Transverse colon (tissue), 4 donors: ENCODE results near the gene RHOXF2B. TPM values are rescaled to one million over a fixed set of nuclear protein-coding genes. Genes with fewer than 3 reads are reported as not detected.
"Not testable (repeated sequence)": the region's sequence is repeated elsewhere in the genome, so short reads cannot be mapped to it uniquely, and the experiment has no call there.

Experiments
- DNase-seq: peaks from one replicate; pipeline ENCODE4 v3.0.0-alpha.2; 2019
- H3K27ac ChIP-seq, 4 donors: fragments of 200-600 bp; sonication (generic); 2 replicates each; pipeline ENCODE4 v1.5.1; 2016 to 2018; ENCODE audit warnings: inconsistent platforms in 4 of 4
- H3K27me3 ChIP-seq: fragments of 200-600 bp; sonication (generic); 2 replicates; pipeline ENCODE4 v1.5.1; 2017; ENCODE audit warnings: inconsistent platforms
- H3K36me3 ChIP-seq, 4 donors: fragments of 200-600 bp; sonication (generic); 2 replicates each; pipeline ENCODE4 v1.5.1; 2017 to 2019; ENCODE audit warnings: inconsistent platforms in 4 of 4
- H3K4me1 ChIP-seq, 4 donors: fragments of 200-600 bp; sonication (generic); 2 replicates each; pipeline ENCODE4 v1.5.1; 2017 to 2020; ENCODE audit warnings: inconsistent platforms in 4 of 4
- H3K4me3 ChIP-seq, 4 donors: fragments of 200-600 bp; sonication (generic); 1 replicate in 1 of 4; 2 replicates in 3 of 4; pipeline versions ENCODE4 v1.5.1 to v1.6.1; 2017 to 2019; ENCODE audit warnings: inconsistent platforms in 4 of 4
- H3K9me3 ChIP-seq, 2 donors: fragments of 200-600 bp; sonication (generic); 2 replicates each; pipeline ENCODE4 v1.5.1; 2017 to 2019; ENCODE audit warnings: inconsistent platforms in 2 of 2
- EP300 ChIP-seq: sonication (generic); formaldehyde crosslinking; IDR thresholded peaks from one replicate; pipeline ENCODE4 v1.6.1; 2017; ENCODE audit warnings: antibody characterized with exemption, low read depth
- POLR2A ChIP-seq: fragments of 450-650 bp; IDR thresholded peaks from one replicate; pipeline ENCODE4 v1.6.1; 2016; ENCODE audit warnings: antibody characterized with exemption, mild to moderate bottlenecking, moderate library complexity
- POLR2AphosphoS5 ChIP-seq, 3 donors: sonication (generic); formaldehyde crosslinking; IDR thresholded peaks; one replicate each; pipeline ENCODE4 v1.6.1; 2016; ENCODE audit warnings: antibody characterized with exemption in 3 of 3
- WGBS, 2 donors: methylation state at CpG; one replicate each; pipeline ENCODE4 v1.1.5; 2018; ENCODE audit warnings: low coverage in 1 of 2; 5-methylcytosine and 5-hydroxymethylcytosine counted together
- in situ Hi-C, 4 donors: fragments of 200-750 bp; cut with MboI; loops; one replicate each; pipeline versions ENCODE4 v1.15.0 to v1.15.1; 2017; ENCODE audit warnings: low sequenced_read_pairs in 3 of 4, low pct_ligation_motif_present in 1 of 4, low pct_unique_long_range_greater_than_20kb in 1 of 4
- intact Hi-C: fragments of 100-400 bp; cut with DNase I; formaldehyde crosslinking; loops from one replicate; pipeline ENCODE4 v1.15.1; 2023; ENCODE audit warnings: low total_unique reads
- total RNA-seq, 4 donors: library from RNA; depleted of rRNA; stranded (reverse); fragments of >200 nt; gene quantifications; one replicate each; pipeline ENCODE4 v1.1.0, GENCODE V29; 2016
- TF ChIP-seq, protein P1 (sequence below), 5 experiments: fragments of 200-600 bp in 3 of 5; fragments of 450-650 bp in 2 of 5; sonication (generic) in 3 of 5; IDR thresholded peaks; 1 replicate in 2 of 5; 2 replicates in 3 of 5; pipeline ENCODE4 v1.5.1; 2016 to 2017; ENCODE audit warnings: antibody characterized with exemption in 5 of 5, inconsistent platforms in 3 of 5, mild to moderate bottlenecking in 2 of 5, moderate library complexity in 1 of 5

The RHOXF2B gene
- total RNA-seq, 4 donors from 2014 or later: not detected

DNA sequence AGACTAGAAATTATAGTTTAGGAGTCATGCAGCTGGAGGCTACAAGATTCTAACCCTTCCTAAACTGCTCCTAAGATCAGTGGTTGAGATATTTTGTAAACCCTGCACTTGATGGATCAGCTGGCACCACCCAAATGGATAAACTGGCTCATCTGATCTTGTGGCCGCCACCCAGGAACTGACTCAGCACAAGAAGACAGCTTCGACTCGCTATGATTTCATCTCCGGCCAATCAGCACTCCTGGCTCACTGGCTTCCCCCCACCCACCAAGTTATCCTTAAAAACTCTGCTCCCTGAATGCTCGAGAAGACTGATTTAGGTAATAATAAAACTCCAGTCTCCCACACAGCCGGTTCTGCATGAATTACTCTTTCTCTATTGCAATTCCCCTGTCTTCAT lies 34.8 kb downstream of the RHOXF2B start:
- intact Hi-C loops, H3K4me1 ChIP-seq, H3K27me3 ChIP-seq, H3K27ac ChIP-seq, H3K36me3 ChIP-seq, in situ Hi-C loops, DNase-seq, H3K9me3 ChIP-seq, H3K4me3 ChIP-seq: not testable (repeated sequence)
- no CpG with 5 or more reads among the region's 6 CpGs for WGBS, 2 donors

DNA sequence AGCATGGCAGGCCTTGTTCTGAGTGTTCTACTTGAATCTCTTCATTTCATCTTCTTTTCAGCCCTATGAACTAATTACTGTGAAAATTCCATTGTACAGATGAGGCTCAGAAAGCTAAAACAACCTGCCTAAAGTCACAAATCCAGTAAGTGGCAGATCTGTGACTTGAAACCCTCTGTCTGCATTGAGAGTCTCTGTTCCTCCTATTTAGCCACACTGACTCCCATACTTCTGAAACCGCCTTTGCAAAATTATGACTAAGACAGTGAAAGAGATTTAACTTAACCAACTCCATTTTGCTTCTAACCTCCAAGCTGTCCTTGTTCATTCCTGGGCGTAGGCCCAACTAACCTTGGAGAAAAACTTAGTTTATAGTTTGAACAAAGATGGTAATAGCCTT lies 35.2 kb downstream of the RHOXF2B start:
- intact Hi-C loops, H3K27me3 ChIP-seq, H3K4me1 ChIP-seq, DNase-seq, H3K4me3 ChIP-seq, in situ Hi-C loops, H3K27ac ChIP-seq, H3K36me3 ChIP-seq, H3K9me3 ChIP-seq: not testable (repeated sequence)
- no CpG with 5 or more reads among the region's 2 CpGs for WGBS, 2 donors

DNA sequence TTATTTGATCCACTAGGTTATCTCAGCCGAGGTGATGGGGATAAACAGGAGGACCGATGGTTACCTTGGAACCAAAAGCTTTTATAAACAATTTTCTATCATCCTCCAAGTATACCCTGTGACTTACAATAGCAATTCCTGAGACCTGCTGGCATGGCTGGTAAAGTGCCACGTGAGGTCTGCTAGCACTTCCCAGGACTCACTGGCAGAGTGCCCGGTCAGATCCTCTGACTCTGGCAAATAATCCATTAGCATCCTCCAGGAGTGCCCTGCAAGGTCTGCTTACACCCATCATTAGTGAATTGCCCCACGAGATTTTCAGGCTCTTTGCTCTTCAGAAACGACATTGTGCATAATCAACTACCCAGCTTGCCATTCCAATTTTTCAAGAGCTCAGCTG lies 37.3 kb downstream of the RHOXF2B start:
- H3K4me1 ChIP-seq, H3K27ac ChIP-seq, H3K27me3 ChIP-seq, H3K36me3 ChIP-seq, intact Hi-C loops, H3K9me3 ChIP-seq, H3K4me3 ChIP-seq, DNase-seq, in situ Hi-C loops: not testable (repeated sequence)
- WGBS, 2 donors: no CpG with 5 or more reads among the region's 6 CpGs

DNA sequence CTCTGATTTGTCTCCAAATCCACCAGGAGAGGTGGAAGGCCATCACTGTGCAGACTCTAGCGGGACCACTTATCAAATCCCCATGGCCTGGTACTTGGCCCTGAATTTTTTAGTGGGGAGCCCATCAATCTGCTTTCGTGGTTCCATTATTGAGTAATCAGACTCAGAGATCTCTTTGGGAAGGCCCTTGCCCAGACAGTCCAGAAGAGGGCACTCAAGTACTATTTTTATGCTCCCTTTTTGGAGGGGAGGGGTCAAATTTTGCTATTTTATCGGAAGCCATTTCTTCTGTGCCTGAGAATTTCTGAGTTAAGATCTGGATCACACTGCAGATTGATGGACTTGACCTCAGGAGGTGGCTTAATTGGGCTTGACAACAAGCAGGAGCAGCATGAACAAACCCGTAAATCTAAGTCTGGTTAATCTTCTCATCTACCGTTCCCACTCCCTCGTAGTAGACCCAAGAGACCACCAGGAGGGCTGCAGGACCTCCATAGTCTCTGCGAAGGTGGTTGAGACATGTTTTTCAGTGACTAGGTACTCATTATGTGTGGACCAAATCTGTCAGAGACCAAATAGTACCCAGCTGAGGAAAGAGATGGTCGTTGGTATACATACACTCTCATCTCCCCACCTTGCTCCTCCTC lies 38.3 kb downstream of the RHOXF2B start:
- H3K36me3 ChIP-seq, in situ Hi-C loops, DNase-seq, H3K4me1 ChIP-seq, H3K9me3 ChIP-seq, H3K27ac ChIP-seq, H3K27me3 ChIP-seq, H3K4me3 ChIP-seq: not testable (repeated sequence)
- no CpG with 5 or more reads among the region's 8 CpGs for WGBS, 2 donors
- intact Hi-C loops: loop anchor here (10.0 kb wide), 1 partner anchor 176 kb away; no protein-coding TSS in a partner anchor

DNA sequence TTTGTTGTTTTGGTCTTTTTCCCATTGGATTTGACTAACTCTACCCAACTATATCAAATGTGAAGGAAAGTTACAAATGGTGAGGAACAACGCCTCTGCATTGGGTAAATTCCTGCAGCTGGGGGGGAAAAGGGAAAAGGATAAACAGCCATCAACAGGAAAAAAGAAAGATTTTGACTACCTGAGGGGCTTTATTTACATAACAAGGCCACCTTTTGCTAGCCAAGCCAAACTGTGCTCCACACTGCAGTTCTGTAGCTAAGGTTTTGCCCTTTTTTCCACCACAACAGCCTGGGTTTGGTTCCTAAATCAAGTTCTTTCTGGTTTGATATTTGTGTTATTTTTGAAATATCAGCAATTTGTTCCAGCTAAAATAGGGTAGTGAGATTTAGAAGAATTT lies 40.8 kb downstream of the RHOXF2B start:
- H3K9me3 ChIP-seq: no peaks in the 10 kb centered on the region
- no peaks in the 10 kb centered on the region for H3K27me3 ChIP-seq
- intact Hi-C loops: loop anchor here (10.0 kb wide), 1 partner anchor 178 kb away; no protein-coding TSS in a partner anchor
- no peaks in the 10 kb centered on the region for H3K4me1 ChIP-seq
- no peaks in the 10 kb centered on the region for H3K36me3 ChIP-seq
- H3K4me3 ChIP-seq: no peak overlapping the region
- WGBS, 2 donors: 80% methylated on average over 1 of the region's 1 CpG; no CpG with 5 or more reads in 1 of the 2 donors
- DNase-seq: no peak
- in situ Hi-C loops: no loop called here
- H3K27ac ChIP-seq: no peak overlapping the region
- TF ChIP-seq, protein P1, sequence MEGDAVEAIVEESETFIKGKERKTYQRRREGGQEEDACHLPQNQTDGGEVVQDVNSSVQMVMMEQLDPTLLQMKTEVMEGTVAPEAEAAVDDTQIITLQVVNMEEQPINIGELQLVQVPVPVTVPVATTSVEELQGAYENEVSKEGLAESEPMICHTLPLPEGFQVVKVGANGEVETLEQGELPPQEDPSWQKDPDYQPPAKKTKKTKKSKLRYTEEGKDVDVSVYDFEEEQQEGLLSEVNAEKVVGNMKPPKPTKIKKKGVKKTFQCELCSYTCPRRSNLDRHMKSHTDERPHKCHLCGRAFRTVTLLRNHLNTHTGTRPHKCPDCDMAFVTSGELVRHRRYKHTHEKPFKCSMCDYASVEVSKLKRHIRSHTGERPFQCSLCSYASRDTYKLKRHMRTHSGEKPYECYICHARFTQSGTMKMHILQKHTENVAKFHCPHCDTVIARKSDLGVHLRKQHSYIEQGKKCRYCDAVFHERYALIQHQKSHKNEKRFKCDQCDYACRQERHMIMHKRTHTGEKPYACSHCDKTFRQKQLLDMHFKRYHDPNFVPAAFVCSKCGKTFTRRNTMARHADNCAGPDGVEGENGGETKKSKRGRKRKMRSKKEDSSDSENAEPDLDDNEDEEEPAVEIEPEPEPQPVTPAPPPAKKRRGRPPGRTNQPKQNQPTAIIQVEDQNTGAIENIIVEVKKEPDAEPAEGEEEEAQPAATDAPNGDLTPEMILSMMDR (IDR thresholded peaks at IDR 0.05): no peak
- TF ChIP-seq POLR2A: no peak
- TF ChIP-seq EP300: no peak
- no peak for TF ChIP-seq POLR2AphosphoS5 (IDR thresholded peaks at IDR 0.05)

DNA sequence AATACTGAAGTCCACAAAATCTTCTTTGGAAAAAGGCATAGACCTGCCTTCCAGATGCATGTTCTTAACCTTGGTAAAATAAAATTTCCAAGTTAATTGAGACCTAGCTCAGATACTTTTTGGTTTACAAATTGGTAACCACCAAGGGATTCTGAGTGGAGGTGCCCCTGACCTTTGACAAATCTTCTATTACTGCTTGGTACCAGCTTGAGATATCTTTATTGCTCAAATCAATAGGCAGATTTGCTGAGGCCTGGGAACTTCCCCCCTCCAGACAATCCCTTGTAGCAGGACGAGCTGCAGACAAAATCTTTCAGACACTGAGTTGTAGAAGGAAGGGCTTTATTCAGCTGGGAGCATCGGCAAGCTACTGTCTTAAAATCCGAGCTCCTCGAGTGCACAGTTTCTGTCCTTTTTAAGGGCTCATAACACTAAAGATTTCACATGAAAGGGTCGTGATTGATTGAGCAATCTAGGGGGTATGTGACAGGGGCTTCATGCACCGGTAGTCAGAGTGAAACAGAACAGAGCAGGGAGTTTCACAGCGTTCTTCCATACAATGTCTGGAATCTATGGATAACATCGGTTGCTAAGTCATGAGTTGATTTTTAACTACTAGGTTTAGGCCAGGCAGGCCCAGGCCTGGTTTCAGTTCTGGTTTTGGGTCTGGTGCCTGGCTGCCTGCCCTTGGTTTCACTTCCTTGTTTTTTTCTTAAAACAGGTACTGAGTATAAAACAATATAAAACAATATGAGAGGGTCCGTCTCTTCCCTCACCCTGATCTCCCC lies 41.8 kb downstream of the RHOXF2B start:
- WGBS, 2 donors: 65% methylated on average over 9 of the region's 9 CpGs; no CpG with 5 or more reads in 1 of the 2 donors
- H3K4me1 ChIP-seq, in situ Hi-C loops, H3K27ac ChIP-seq, H3K27me3 ChIP-seq, H3K9me3 ChIP-seq, H3K4me3 ChIP-seq, H3K36me3 ChIP-seq: not testable (repeated sequence)
- intact Hi-C loops: loop anchor here (10.0 kb wide), 1 partner anchor 179 kb away; no protein-coding TSS in a partner anchor
- DNase-seq: peak; percentile 64
